ENCODE measurements around the gene COTL1. TPM values are rescaled to one million over a fixed set of nuclear protein-coding genes. Genes with fewer than 3 reads are reported as not detected.
A peak's percentile ranks its signal among the peaks of the same experiment; 100 is the strongest.

The COTL1 gene
- total and polyA plus RNA-seq, 2 of the 13 experiments (the other 11 are each of a cell fraction or from before 2014, with no cell fraction given): 8.7 to 16.9 TPM

- no peak overlapping the region for H2AFZ ChIP-seq (ENCODE audit: low read length)
- POLR2A ChIA-PET: no interaction called here
- 3% methylated on average over 6 of the region's 6 CpGs for WGBS (ENCODE audit: low lambda C conversion rate)
- TF ChIP-seq ZFP36 (IDR thresholded peaks at IDR 0.05; ENCODE audit: borderline replicate concordance, low read depth, low read length, partially characterized antibody) (no peak), SETDB1 (CRISPR knock-in tag; IDR thresholded peaks at IDR 0.05; ENCODE audit: borderline replicate concordance) (no peak), SRF (IDR thresholded peaks at IDR 0.05; ENCODE audit: low read depth, low read length) (no peak), SMYD3 (CRISPR knock-in tag; IDR thresholded peaks at IDR 0.05) (no peak), HNRNPK (IDR thresholded peaks at IDR 0.05; ENCODE audit: low read depth, low read length, poor library complexity, severe bottlenecking) (no peak), ZBTB39 (CRISPR knock-in tag; IDR thresholded peaks at IDR 0.05) (no peak), ZNF784 (CRISPR knock-in tag; IDR thresholded peaks at IDR 0.05; ENCODE audit: borderline replicate concordance) (no peak), ZNF281 (CRISPR knock-in tag; IDR thresholded peaks at IDR 0.05; ENCODE audit: borderline replicate concordance) (peak; percentile 85; the same call in 1 of the 2 replicates), ZBTB1 (CRISPR knock-in tag; IDR thresholded peaks at IDR 0.05; ENCODE audit: borderline replicate concordance) (no peak), U2AF1 (optimal IDR thresholded peaks at IDR 0.05; ENCODE audit: low read depth, low read length) (no peak), ZNF546 (CRISPR knock-in tag; conservative IDR thresholded peaks at IDR 0.05) (no peak), TBX3 (IDR thresholded peaks at IDR 0.05; ENCODE audit: borderline replicate concordance) (no peak), YY1 (IDR thresholded peaks at IDR 0.05; ENCODE audit: insufficient read depth, insufficient replicate concordance, low read depth, low read length) (no peak), MED8 (CRISPR knock-in tag; IDR thresholded peaks at IDR 0.05; ENCODE audit: insufficient replicate concordance) (no peak), NCOA1 (CRISPR knock-in tag; IDR thresholded peaks at IDR 0.05) (no peak), POGK (CRISPR knock-in tag; conservative IDR thresholded peaks at IDR 0.05) (no peak), ZNF563 (CRISPR knock-in tag; IDR thresholded peaks at IDR 0.05) (no peak)
Observed at GRCh38 chr16:84535408-84535807, 82.5 kb downstream of the COTL1 start.

More at GRCh38 chr16:84535408-84535807, 82.5 kb downstream of the COTL1 start:
- CTCF ChIA-PET (ENCODE audit: low intra/inter-chr PET ratio, low total read pairs): no interaction called here
- Histone ChIP-seq H3K9ac (ENCODE audit: insufficient read depth, low read depth, low read length) (no peak overlapping the region; the same call in 1 of the 2 replicates), H3K9me3 (ENCODE audit: low read length) (no peaks in the 10 kb centered on the region), H3K27me3 (ENCODE audit: control insufficient read depth in 1 of 2, insufficient read depth in 2 of 2, low read length in 2 of 2) (0 out of 5 replicates have a peak, but pooled peaks cover 0 to 3% of the 10 kb centered on the region in 2 experiments), H4K20me1 (ENCODE audit: insufficient read depth, low read length) (no peaks in the 10 kb centered on the region), H3K79me2 (ENCODE audit: insufficient read depth, low read length) (no peaks in the 10 kb centered on the region), H3K27ac (ENCODE audit: extremely low read length, insufficient read depth, low read length) (no peak overlapping the region), H3K36me3 (replicated peaks in 1 of 2; ENCODE audit: control insufficient read depth in 1 of 2, insufficient read depth in 2 of 2, low read length in 2 of 2) (no peaks in the 10 kb centered on the region), H3K4me2 (ENCODE audit: low read depth, low read length) (peak overlapping the region; percentile 41; the same call in 1 of the 2 replicates), H3K4me1 (ENCODE audit: insufficient read depth, low read length) (peaks cover 30% of the 10 kb centered on the region), H3K4me3 (replicated peaks in 1 of 3; ENCODE audit: insufficient read depth in 1 of 3, low read depth in 2 of 3, low read length in 3 of 3) (no peak overlapping the region)
- peak; percentile 39; the same call in 2 of the 3 replicates for ATAC-seq
- in situ Hi-C loops (cut with HindIII; ENCODE audit: extremely low pct_ligation_motif_present, low pct_unique_long_range_greater_than_20kb): no loop called here
- peak; percentile 88 for DNase-seq (ENCODE audit: low spot score)
- no TSS peak for BruUV-seq (replicated peaks)
- intact Hi-C loops (cut with micrococcal nuclease; ENCODE audit: unreplicated experiment): no loop called here
- FAIRE-seq: no peak
